Lower lobe of right lung (tissue), 2 donors: ENCODE measurements around the gene EFCC1. TPM values are rescaled to one million over a fixed set of nuclear protein-coding genes. Genes with fewer than 3 reads are reported as not detected.

Source experiments
- ATAC-seq, 2 donors: fragments of 200-7000 bp; cut with Tn5 transposase; one replicate each; pipeline ENCODE4 v1.9.1; 2020 to 2022; ENCODE audit warnings: mild to moderate bottlenecking in 2 of 2, moderate library complexity in 2 of 2
- DNase-seq: peaks from one replicate; pipeline ENCODE4 v3.0.0-alpha.2; 2020
- H3K27ac ChIP-seq: fragments of 200-600 bp; one replicate; pipeline ENCODE4 v1.8.0; 2022
- H3K27me3 ChIP-seq: fragments of 200-600 bp; one replicate; pipeline ENCODE4 v1.8.0; 2022; ENCODE audit warnings: low read depth
- H3K36me3 ChIP-seq: fragments of 200-600 bp; one replicate; pipeline ENCODE4 v1.8.0; 2022; ENCODE audit warnings: mild to moderate bottlenecking
- H3K4me1 ChIP-seq: fragments of 200-600 bp; one replicate; pipeline ENCODE4 v1.8.0; 2022
- H3K4me3 ChIP-seq: fragments of 200-600 bp; one replicate; pipeline ENCODE4 v1.8.0; 2022; ENCODE audit warnings: mild to moderate bottlenecking
- H3K9me3 ChIP-seq: fragments of 200-600 bp; one replicate; pipeline ENCODE4 v1.8.0; 2022
- intact Hi-C: fragments of 100-400 bp; cut with DNase I; formaldehyde crosslinking; loops from one replicate; pipeline ENCODE4 v1.11.0; 2022
- total RNA-seq: library from RNA; stranded (reverse); fragmentation: NEBNext Ultra II Directional; extraction: Animal tissue kit (Norgen Biotek cat#: 25700); gene quantifications from one replicate; pipeline ENCODE4 v1.2.1, GENCODE V29; 2021
- TF ChIP-seq, protein P1 (sequence below): fragments of 200-600 bp; IDR thresholded peaks from one replicate; pipeline ENCODE4 v1.8.0; 2022; ENCODE audit warnings: antibody characterized with exemption, mild to moderate bottlenecking
- donor health status: DM: no; HTN: yes; CAD: no; lungs with severe emphysema.

Gene EFCC1
- total RNA-seq, 1 donor from 2014 or later = 12.1 TPM

- Histone ChIP-seq H3K4me1 (no peaks in the 10 kb centered on the region), H3K36me3 (no peaks in the 10 kb centered on the region), H3K4me3 (no peak overlapping the region), H3K9me3 (no peaks in the 10 kb centered on the region), H3K27me3 (no peaks in the 10 kb centered on the region), H3K27ac (no peak overlapping the region)
- intact Hi-C loops = no loop called here
- ATAC-seq (no peak), DNase-seq (no peak)
- TF ChIP-seq, protein P1, sequence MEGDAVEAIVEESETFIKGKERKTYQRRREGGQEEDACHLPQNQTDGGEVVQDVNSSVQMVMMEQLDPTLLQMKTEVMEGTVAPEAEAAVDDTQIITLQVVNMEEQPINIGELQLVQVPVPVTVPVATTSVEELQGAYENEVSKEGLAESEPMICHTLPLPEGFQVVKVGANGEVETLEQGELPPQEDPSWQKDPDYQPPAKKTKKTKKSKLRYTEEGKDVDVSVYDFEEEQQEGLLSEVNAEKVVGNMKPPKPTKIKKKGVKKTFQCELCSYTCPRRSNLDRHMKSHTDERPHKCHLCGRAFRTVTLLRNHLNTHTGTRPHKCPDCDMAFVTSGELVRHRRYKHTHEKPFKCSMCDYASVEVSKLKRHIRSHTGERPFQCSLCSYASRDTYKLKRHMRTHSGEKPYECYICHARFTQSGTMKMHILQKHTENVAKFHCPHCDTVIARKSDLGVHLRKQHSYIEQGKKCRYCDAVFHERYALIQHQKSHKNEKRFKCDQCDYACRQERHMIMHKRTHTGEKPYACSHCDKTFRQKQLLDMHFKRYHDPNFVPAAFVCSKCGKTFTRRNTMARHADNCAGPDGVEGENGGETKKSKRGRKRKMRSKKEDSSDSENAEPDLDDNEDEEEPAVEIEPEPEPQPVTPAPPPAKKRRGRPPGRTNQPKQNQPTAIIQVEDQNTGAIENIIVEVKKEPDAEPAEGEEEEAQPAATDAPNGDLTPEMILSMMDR = no peak
Observed at GRCh38 chr3:128983293-128984069, 17.6 kb upstream of the EFCC1 start.

DNA sequence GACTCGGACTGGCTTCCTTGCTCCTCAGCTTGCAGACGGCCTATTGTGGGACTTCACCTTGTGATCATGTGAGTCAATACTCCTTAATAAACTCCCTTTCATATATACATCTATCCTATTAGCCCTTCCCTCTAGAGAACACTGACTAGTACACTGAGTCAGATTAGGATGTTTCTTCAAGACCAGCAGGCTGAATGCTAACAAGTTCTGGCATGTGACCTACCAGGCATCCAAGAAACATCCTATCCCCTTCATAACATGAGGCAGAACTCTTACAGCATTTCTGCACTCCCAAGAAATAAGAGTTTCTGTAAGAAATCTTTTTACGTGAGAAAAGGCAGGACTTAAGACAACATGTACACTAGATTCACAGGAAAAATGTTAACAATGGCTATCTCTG lies 16.5 kb upstream of the EFCC1 start:
- DNase-seq (no peak), ATAC-seq (no peak)
- Histone ChIP-seq H3K27ac (no peak overlapping the region), H3K36me3 (no peaks in the 10 kb centered on the region), H3K4me3 (no peak overlapping the region), H3K4me1 (no peaks in the 10 kb centered on the region), H3K9me3 (no peaks in the 10 kb centered on the region), H3K27me3 (no peaks in the 10 kb centered on the region)
- TF ChIP-seq, protein P1 = no peak
- intact Hi-C loops = no loop called here

GRCh38 chr3:128987302-128988100 lies 13.6 kb upstream of the EFCC1 start:
- ATAC-seq = no peak
- no peaks in the 10 kb centered on the region for H3K36me3 ChIP-seq
- TF ChIP-seq, protein P1 = no peak
- H3K4me3 ChIP-seq = no peak overlapping the region
- no peak overlapping the region for H3K27ac ChIP-seq
- no peaks in the 10 kb centered on the region for H3K27me3 ChIP-seq
- no peaks in the 10 kb centered on the region for H3K4me1 ChIP-seq
- H3K9me3 ChIP-seq = no peaks in the 10 kb centered on the region
- DNase-seq = no peak
- intact Hi-C loops = no loop called here

DNA sequence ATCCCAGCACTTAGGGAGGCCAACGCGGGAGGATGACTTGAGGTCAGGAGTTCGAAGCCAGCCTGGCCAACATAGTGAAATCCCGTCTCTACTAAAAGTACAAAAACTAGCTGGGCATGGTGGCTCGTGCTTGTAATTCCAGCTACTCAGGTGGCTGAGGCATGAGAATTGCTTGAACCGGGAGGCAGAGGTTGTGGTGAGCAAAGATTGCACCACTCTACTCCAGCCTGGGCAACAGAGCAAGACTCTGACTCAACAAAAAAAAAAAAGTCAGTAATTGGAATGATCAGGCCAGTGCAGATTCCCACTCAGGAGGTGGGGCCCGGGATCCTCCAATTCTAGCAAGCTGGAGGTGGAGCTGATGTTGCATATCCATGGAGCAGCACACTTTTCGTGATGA lies 12.8 kb upstream of the EFCC1 start:
- ATAC-seq (no peak), DNase-seq (no peak)
- no peaks in the 10 kb centered on the region for H3K36me3 ChIP-seq
- H3K27me3 ChIP-seq = no peaks in the 10 kb centered on the region
- TF ChIP-seq, protein P1 = no peak
- no peaks in the 10 kb centered on the region for H3K9me3 ChIP-seq
- no peak overlapping the region for H3K4me3 ChIP-seq
- H3K4me1 ChIP-seq = peaks cover under 1% of the 10 kb centered on the region
- intact Hi-C loops = no loop called here
- no peak overlapping the region for H3K27ac ChIP-seq

DNA sequence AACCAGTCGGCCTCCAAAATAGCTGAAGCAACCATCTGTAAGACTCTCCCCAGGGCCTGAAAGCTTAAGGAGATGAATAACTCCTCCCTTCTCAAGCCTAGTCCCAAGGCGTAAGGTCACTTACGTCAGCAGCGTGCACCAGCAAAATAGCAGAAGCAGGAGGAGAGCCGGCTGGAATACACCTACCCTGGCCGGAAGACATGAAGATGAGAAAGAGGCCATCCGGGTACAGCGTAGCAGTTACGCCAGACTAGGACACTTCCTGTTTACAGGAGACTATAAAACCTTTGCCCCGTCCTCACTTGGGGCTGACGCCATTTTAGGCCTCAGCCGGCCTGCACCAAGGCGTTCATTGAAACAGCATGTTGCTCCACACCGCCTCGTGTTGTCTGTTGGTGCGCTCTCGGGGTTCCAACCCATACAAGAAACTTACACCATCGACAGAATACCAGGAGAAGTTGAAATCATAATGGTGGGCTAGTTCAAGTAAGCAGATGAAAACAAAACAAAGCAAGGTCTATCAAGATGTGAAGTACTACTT lies 9.7 kb upstream of the EFCC1 start:
- Histone ChIP-seq H3K27me3 (no peaks in the 10 kb centered on the region), H3K27ac (no peak overlapping the region), H3K4me3 (no peak overlapping the region), H3K9me3 (no peaks in the 10 kb centered on the region), H3K36me3 (no peaks in the 10 kb centered on the region), H3K4me1 (peaks cover 13% of the 10 kb centered on the region)
- intact Hi-C loops = no loop called here
- TF ChIP-seq, protein P1 = no peak
- peak in 1 of 2 donors; percentile 8 for ATAC-seq
- DNase-seq = peak; percentile 56
